OCI-LY3 (cell line): ENCODE data around the gene GRAMD1B.

Experiments
- H2AFZ ChIP-seq: fragments of 200-600, 300-600 bp; shearing (Covaris generic); 2 replicates; pipeline ENCODE4 v1.6.0; 2014; ENCODE audit warnings: antibody characterized with exemption, low read depth, low read length
- H3K27ac ChIP-seq: fragments of 200-600, 300-600 bp; sonication (generic); 2 replicates; pipeline ENCODE4 v1.5.1; 2014; ENCODE audit warnings: mild to moderate bottlenecking, low read length, moderate library complexity, mixed read lengths
- H3K27me3 ChIP-seq: fragments of 200-600, 300-600 bp; sonication (generic); 2 replicates; pipeline ENCODE4 v1.6.1; 2014; ENCODE audit warnings: low read depth, low read length, mixed read lengths
- H3K36me3 ChIP-seq: fragments of 200-600, 300-600 bp; sonication (generic); replicated peaks from 2 replicates; pipeline ENCODE3; 2014; ENCODE audit warnings: low read depth, low read length, mixed read lengths
- H3K4me1 ChIP-seq: fragments of 300-600, 200-600 bp; sonication (generic); 2 replicates; pipeline ENCODE4 v1.6.1; 2014; ENCODE audit warnings: low read length, mixed read lengths
- H3K4me2 ChIP-seq: fragments of 200-600, 300-600 bp; sonication (generic); 2 replicates; pipeline ENCODE4 v1.6.1; 2014; ENCODE audit warnings: low read length, mixed read lengths
- H3K4me3 ChIP-seq: fragments of 300-600, 200-600 bp; sonication (generic); 2 replicates; pipeline ENCODE4 v1.5.1; 2014; ENCODE audit warnings: antibody characterized with exemption, mild to moderate bottlenecking, low read length, moderate library complexity
- H3K79me2 ChIP-seq: fragments of 300-600, 200-600 bp; shearing (Covaris generic); 2 replicates; pipeline ENCODE4 v1.6.1; 2014; ENCODE audit warnings: mild to moderate bottlenecking, low read length, mixed read lengths
- H3K9ac ChIP-seq: fragments of 300-600, 200-600 bp; shearing (Covaris generic); 2 replicates; pipeline ENCODE4 v1.6.0; 2014; ENCODE audit warnings: mild to moderate bottlenecking, low read length, moderate library complexity
- H3K9me3 ChIP-seq: fragments of 200-600, 300-600 bp; shearing (Covaris generic); 2 replicates; pipeline ENCODE4 v1.6.1; 2014; ENCODE audit warnings: low read length, mixed read lengths; ENCODE audit not compliant: insufficient read depth
- H4K20me1 ChIP-seq: fragments of 200-600, 300-600 bp; sonication (generic); 2 replicates; pipeline ENCODE4 v1.6.1; 2016; ENCODE audit warnings: low read length, mixed read lengths; ENCODE audit not compliant: insufficient read depth
- EZH2phosphoT487 ChIP-seq: fragments of 200-600 bp; shearing (Covaris generic); IDR thresholded peaks from 2 replicates; pipeline ENCODE4 v1.6.1; 2018; ENCODE audit warnings: antibody characterized with exemption, mixed run types, low read depth
- TF ChIP-seq, protein P1 (sequence below): fragments of 200-600, 300-600 bp; sonication (generic); IDR thresholded peaks from 2 replicates; pipeline ENCODE4 v1.5.1; 2014; ENCODE audit warnings: antibody characterized with exemption, low read length, low read depth

The GRAMD1B gene

DNA sequence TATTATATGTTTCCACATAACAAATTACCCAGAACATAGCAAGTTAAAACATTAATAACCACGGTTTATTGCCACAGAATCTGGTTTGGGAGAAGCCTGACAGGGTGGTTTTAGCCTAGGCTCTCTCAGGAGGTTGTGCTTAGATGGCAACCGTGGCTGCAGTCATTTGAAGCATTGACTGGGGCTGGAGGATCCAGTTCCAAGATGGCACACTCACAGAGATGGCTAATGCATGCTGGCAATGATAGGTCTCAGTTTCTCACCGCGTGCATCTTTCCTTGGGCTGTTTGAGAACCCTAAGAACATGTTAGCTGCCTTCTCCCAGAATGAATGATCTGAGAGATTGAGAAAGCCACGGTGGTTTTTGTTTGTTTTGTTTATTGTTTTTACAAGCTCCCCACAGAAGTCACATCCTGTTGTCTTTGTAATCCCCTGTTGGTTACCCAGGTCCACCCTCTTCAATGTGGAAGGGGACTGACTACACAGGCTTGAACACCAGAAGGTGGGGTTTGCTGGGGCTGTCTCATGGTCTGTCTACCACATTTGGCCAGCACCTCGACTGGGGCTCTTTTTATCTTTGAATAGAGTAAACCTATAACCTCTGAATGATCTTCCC lies 36.6 kb upstream of the GRAMD1B start:
- no peak overlapping the region for H3K9ac ChIP-seq
- H3K27me3 ChIP-seq: peaks cover 17% of the 10 kb centered on the region
- no peak overlapping the region for H2AFZ ChIP-seq
- H3K79me2 ChIP-seq: no peaks in the 10 kb centered on the region
- no peak overlapping the region for H3K4me3 ChIP-seq
- H3K9me3 ChIP-seq: no peaks in the 10 kb centered on the region
- H3K4me1 ChIP-seq: peaks cover 14% of the 10 kb centered on the region
- no peaks in the 10 kb centered on the region for H3K36me3 ChIP-seq
- H3K4me2 ChIP-seq: no peak overlapping the region
- H4K20me1 ChIP-seq: no peaks in the 10 kb centered on the region
- H3K27ac ChIP-seq: no peak overlapping the region
- TF ChIP-seq, protein P1, sequence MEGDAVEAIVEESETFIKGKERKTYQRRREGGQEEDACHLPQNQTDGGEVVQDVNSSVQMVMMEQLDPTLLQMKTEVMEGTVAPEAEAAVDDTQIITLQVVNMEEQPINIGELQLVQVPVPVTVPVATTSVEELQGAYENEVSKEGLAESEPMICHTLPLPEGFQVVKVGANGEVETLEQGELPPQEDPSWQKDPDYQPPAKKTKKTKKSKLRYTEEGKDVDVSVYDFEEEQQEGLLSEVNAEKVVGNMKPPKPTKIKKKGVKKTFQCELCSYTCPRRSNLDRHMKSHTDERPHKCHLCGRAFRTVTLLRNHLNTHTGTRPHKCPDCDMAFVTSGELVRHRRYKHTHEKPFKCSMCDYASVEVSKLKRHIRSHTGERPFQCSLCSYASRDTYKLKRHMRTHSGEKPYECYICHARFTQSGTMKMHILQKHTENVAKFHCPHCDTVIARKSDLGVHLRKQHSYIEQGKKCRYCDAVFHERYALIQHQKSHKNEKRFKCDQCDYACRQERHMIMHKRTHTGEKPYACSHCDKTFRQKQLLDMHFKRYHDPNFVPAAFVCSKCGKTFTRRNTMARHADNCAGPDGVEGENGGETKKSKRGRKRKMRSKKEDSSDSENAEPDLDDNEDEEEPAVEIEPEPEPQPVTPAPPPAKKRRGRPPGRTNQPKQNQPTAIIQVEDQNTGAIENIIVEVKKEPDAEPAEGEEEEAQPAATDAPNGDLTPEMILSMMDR: no peak
- no peak for TF ChIP-seq EZH2phosphoT487

DNA sequence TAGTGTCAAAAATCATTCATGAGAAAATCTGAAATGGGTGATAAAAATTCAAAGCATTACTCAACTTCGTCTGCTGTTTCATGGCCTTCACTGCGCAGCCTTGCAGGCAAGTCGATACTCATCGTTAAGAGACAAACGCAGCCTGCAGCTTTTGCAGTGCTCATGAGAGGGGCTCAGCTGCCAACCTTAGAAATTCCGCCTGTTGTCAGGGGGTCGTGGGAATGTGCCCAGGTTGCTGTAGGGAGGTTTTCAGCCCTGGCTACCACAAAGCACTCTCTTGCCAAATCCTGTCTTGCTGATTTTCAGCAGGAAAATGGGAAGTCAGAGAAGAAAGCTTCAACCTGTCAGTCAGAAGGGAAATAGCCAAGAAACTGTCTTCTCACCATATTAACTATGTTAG lies 25.4 kb upstream of the GRAMD1B start:
- Histone ChIP-seq H3K4me1 (peaks cover 47% of the 10 kb centered on the region), H4K20me1 (no peaks in the 10 kb centered on the region), H3K4me2 (no peak overlapping the region), H3K4me3 (no peak overlapping the region), H3K79me2 (no peaks in the 10 kb centered on the region), H3K27me3 (peaks cover 23% of the 10 kb centered on the region), H3K9ac (no peak overlapping the region), H3K27ac (no peak overlapping the region), H3K9me3 (no peaks in the 10 kb centered on the region), H2AFZ (no peak overlapping the region), H3K36me3 (no peaks in the 10 kb centered on the region)
- TF ChIP-seq, protein P1: no peak
- no peak for TF ChIP-seq EZH2phosphoT487

DNA sequence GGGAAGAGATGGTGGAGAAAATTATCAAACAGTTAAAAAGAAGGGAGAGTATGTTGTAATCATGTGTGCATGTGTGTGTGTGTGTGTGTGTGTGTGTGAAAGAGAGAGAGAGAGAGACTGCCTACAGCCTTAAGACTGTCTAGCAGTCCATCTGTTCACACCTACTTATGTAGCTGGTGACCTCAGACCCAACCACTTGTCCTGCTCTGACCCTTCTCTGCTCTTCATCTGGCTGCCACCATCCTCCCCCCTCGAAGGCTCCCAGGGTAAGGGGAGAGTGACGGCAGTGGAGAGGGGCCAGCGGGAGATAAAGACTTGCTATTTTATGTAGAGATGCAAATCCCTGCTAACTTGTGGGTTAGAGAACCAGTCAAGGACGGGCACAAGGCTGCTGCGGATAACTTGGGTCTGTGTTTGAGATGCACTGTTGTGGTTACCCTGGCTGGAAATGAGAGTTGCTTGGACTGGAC lies 24.9 kb upstream of the GRAMD1B start:
- H3K4me3 ChIP-seq: no peak overlapping the region
- no peaks in the 10 kb centered on the region for H3K36me3 ChIP-seq
- H3K4me2 ChIP-seq: no peak overlapping the region
- no peaks in the 10 kb centered on the region for H4K20me1 ChIP-seq
- no peak overlapping the region for H3K9ac ChIP-seq
- TF ChIP-seq, protein P1: no peak
- no peak for TF ChIP-seq EZH2phosphoT487
- H3K27me3 ChIP-seq: peaks cover 23% of the 10 kb centered on the region
- no peaks in the 10 kb centered on the region for H3K9me3 ChIP-seq
- H3K4me1 ChIP-seq: peaks cover 52% of the 10 kb centered on the region
- no peak overlapping the region for H2AFZ ChIP-seq
- H3K79me2 ChIP-seq: no peaks in the 10 kb centered on the region
- no peak overlapping the region for H3K27ac ChIP-seq

DNA sequence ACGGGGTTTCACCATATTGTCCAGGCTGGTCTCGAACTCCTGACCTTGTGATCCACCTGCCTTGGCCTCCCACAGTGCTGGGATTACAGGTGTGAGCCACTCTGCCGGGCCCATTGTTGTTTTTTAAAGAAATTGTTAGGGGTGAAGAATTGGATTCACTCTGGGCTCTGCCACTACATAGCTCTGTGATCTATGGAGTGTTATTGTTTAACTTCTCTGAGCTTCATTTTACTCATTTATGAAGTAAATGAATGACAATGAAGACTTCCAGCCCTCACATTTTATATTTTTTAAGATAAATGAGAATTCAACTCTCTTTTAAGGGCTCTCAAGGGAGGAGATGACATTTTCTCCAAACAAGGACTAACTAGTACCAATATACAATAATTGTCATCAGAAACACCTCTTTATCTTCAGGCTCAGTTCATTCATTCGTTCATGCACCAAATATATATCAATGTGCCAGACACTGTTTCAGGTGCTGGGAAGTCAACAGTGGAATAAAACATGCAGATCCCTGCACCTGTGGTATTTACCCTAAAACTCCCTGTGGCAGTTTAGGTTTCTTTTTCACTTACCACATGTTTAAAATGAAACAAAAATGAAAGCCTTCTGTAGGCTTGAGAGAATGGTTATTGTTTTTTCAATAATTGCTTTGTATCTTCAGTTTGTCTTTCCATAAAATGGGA lies 23.5 kb upstream of the GRAMD1B start:
- H2AFZ ChIP-seq: no peak overlapping the region
- TF ChIP-seq, protein P1: no peak
- no peak for TF ChIP-seq EZH2phosphoT487
- H3K27me3 ChIP-seq: peaks cover 26% of the 10 kb centered on the region
- H3K27ac ChIP-seq: 0 out of 2 replicates have a peak overlapping the region, but pooled peaks have one; percentile 5
- H3K79me2 ChIP-seq: no peaks in the 10 kb centered on the region
- H4K20me1 ChIP-seq: no peaks in the 10 kb centered on the region
- peaks cover 56% of the 10 kb centered on the region for H3K4me1 ChIP-seq
- peak overlapping the region; percentile 65 for H3K4me3 ChIP-seq
- no peaks in the 10 kb centered on the region for H3K9me3 ChIP-seq
- peak overlapping the region; percentile 51; the same call in 1 of the 2 replicates for H3K9ac ChIP-seq
- no peaks in the 10 kb centered on the region for H3K36me3 ChIP-seq
- peak overlapping the region; percentile 92 for H3K4me2 ChIP-seq
